HL-60 (cell line): ENCODE measurements around the gene ADAMTS16.

ENCODE experiments used
- GABPA ChIP-seq: IDR thresholded peaks from 2 replicates; pipeline ENCODE4 v1.6.1; 2012; ENCODE audit warnings: low read depth
- POLR2AphosphoS5 ChIP-seq: IDR thresholded peaks from 2 replicates; pipeline ENCODE4 v1.6.1; 2012; ENCODE audit warnings: low read depth
- TF ChIP-seq, protein P1 (sequence below): IDR thresholded peaks from one replicate; pipeline ENCODE4 v1.5.1; 2011; ENCODE audit warnings: low read length, control low read depth, inconsistent platforms; ENCODE audit not compliant: insufficient read depth
- TF ChIP-seq, protein P2 (sequence below): IDR thresholded peaks from 2 replicates; pipeline ENCODE4 v1.6.1; 2012; ENCODE audit warnings: low read depth; ENCODE audit not compliant: insufficient replicate concordance

DNA sequence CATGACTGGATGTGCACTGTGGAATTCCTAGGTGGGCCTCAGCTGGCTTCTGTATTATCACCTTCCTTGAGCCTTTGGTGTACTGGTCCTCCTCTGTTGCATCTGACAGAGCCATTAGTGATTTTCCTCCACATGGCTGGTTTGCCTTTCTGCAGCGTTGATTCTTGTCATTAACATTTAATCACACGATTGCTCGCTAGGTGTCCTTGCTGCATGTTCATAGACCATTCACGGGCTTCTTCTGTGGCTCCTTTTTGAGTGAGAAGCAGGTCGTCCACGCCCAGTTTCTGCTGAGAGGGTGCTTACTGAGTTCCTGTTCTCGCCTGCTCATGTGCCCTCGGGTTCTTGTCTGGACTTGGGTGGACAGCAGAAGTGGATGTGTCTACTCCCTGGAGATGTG is 29.3 kb downstream of the ADAMTS16 start:
- TF ChIP-seq, protein P1, sequence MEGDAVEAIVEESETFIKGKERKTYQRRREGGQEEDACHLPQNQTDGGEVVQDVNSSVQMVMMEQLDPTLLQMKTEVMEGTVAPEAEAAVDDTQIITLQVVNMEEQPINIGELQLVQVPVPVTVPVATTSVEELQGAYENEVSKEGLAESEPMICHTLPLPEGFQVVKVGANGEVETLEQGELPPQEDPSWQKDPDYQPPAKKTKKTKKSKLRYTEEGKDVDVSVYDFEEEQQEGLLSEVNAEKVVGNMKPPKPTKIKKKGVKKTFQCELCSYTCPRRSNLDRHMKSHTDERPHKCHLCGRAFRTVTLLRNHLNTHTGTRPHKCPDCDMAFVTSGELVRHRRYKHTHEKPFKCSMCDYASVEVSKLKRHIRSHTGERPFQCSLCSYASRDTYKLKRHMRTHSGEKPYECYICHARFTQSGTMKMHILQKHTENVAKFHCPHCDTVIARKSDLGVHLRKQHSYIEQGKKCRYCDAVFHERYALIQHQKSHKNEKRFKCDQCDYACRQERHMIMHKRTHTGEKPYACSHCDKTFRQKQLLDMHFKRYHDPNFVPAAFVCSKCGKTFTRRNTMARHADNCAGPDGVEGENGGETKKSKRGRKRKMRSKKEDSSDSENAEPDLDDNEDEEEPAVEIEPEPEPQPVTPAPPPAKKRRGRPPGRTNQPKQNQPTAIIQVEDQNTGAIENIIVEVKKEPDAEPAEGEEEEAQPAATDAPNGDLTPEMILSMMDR = no peak
- TF ChIP-seq POLR2AphosphoS5 (no peak), GABPA (no peak)
- TF ChIP-seq, protein P2, sequence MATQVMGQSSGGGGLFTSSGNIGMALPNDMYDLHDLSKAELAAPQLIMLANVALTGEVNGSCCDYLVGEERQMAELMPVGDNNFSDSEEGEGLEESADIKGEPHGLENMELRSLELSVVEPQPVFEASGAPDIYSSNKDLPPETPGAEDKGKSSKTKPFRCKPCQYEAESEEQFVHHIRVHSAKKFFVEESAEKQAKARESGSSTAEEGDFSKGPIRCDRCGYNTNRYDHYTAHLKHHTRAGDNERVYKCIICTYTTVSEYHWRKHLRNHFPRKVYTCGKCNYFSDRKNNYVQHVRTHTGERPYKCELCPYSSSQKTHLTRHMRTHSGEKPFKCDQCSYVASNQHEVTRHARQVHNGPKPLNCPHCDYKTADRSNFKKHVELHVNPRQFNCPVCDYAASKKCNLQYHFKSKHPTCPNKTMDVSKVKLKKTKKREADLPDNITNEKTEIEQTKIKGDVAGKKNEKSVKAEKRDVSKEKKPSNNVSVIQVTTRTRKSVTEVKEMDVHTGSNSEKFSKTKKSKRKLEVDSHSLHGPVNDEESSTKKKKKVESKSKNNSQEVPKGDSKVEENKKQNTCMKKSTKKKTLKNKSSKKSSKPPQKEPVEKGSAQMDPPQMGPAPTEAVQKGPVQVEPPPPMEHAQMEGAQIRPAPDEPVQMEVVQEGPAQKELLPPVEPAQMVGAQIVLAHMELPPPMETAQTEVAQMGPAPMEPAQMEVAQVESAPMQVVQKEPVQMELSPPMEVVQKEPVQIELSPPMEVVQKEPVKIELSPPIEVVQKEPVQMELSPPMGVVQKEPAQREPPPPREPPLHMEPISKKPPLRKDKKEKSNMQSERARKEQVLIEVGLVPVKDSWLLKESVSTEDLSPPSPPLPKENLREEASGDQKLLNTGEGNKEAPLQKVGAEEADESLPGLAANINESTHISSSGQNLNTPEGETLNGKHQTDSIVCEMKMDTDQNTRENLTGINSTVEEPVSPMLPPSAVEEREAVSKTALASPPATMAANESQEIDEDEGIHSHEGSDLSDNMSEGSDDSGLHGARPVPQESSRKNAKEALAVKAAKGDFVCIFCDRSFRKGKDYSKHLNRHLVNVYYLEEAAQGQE = no peak
